OCI-LY1 (cell line): ENCODE results near the gene PDGFD.

Experiments used
- EZH2 ChIP-seq: fragments of 200-600 bp; sonication (generic), shearing (Covaris generic); IDR thresholded peaks from 2 replicates; pipeline ENCODE4 v1.8.0; 2017; ENCODE audit warnings: borderline replicate concordance, mixed run types, mild to moderate bottlenecking, antibody characterized with exemption, low read length, moderate library complexity, mixed read lengths
- TF ChIP-seq, protein P1 (sequence below): fragments of 200-600 bp; sonication (generic), shearing (Covaris generic); IDR thresholded peaks from 2 replicates; pipeline ENCODE4 v1.5.1; 2017; ENCODE audit warnings: mild to moderate bottlenecking, antibody characterized with exemption, low read length, moderate library complexity, mixed read lengths

- TF ChIP-seq, protein P1, sequence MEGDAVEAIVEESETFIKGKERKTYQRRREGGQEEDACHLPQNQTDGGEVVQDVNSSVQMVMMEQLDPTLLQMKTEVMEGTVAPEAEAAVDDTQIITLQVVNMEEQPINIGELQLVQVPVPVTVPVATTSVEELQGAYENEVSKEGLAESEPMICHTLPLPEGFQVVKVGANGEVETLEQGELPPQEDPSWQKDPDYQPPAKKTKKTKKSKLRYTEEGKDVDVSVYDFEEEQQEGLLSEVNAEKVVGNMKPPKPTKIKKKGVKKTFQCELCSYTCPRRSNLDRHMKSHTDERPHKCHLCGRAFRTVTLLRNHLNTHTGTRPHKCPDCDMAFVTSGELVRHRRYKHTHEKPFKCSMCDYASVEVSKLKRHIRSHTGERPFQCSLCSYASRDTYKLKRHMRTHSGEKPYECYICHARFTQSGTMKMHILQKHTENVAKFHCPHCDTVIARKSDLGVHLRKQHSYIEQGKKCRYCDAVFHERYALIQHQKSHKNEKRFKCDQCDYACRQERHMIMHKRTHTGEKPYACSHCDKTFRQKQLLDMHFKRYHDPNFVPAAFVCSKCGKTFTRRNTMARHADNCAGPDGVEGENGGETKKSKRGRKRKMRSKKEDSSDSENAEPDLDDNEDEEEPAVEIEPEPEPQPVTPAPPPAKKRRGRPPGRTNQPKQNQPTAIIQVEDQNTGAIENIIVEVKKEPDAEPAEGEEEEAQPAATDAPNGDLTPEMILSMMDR: no peak
- TF ChIP-seq EZH2: no peak
Observed at GRCh38 chr11:104075091-104075490, 88.9 kb downstream of the PDGFD start.
